ENCODE results near the gene SRSF5.

The SRSF5 gene

GRCh38 chr14:69755784-69756183 is 11.2 kb upstream of the SRSF5 start:
- DNase-seq (ENCODE audit: low read depth, low spot score) = no peak
- in situ Hi-C loops (cut with HindIII; ENCODE audit: low sequenced_read_pairs) = no loop called here
- H3K4me3 ChIP-seq (ENCODE audit: low read depth, low read length) = no peak overlapping the region
- no peak for TF ChIP-seq CTCF (IDR thresholded peaks at IDR 0.05; ENCODE audit: low read depth, low read length)

- no peak for TF ChIP-seq CTCF (IDR thresholded peaks at IDR 0.05; ENCODE audit: low read depth, low read length)
- in situ Hi-C loops (cut with HindIII; ENCODE audit: low sequenced_read_pairs) = no loop called here
These were observed 10.6 kb upstream of the SRSF5 start for GRCh38 chr14:69756298-69756697.

DNA sequence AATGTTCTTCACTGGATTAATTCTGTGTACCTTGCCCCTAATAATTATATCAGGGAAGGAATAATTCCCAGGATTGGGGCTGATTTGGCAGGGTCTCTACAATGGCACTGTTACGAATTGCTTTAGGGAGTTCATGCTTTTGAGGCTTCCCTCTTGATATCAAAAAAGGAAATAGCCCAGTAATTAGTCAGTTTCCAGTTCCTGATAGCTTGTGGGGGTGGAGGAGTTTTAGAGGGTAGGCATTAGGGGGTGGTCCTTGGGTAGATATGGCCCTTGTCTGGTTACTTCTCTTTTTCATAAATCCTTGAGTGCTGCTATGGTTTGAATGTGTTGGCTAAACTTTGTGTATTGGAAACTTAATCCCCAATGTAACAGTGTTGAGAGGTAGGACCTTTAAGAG is 6.1 kb upstream of the SRSF5 start:
- no peak for DNase-seq (ENCODE audit: low read depth, low spot score)
- H3K4me3 ChIP-seq (ENCODE audit: low read depth, low read length) = no peak overlapping the region
- no peak for TF ChIP-seq CTCF (IDR thresholded peaks at IDR 0.05; ENCODE audit: low read depth, low read length)
- in situ Hi-C loops (cut with HindIII; ENCODE audit: low sequenced_read_pairs) = no loop called here

More at GRCh38 chr14:69756298-69756697, 10.6 kb upstream of the SRSF5 start:
- DNase-seq (ENCODE audit: low read depth, low spot score) = no peak
- no peak overlapping the region for H3K4me3 ChIP-seq (ENCODE audit: low read depth, low read length)

DNA sequence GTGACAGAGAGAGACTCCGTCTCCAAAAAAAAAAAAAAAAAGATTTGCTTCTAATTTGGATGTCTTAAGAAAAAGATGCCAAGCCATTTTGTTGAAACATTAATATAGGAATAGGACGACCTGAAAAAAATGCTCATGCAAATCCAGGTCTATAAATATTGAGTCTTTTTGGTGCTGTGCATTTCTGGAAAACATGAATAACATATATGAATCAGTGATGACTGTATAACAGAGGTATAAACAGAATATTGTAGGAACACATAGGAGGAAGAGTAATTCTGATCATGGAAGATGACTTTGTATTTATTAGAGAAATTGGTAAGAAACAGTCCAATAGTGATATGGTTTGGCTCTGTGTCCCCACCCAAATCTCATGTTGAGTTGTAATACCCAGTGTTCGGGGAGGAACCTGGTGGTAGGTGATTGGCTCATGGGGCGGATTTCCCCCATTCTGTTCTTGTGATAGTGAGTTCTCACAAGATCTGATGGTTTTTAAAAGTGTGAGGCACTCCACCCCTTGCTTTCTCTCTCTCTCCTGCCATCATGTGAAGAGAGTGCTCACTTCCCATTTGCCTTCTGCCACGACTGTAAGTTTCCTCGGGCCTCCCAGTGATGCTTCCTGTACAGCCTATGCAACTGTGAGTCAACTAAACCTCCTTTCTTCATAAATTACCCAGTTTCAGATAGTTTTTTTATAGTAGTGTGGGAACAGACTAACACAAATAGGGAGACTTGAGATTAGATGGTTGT is 3.0 kb upstream of the SRSF5 start:
- no peak overlapping the region for H3K4me3 ChIP-seq (ENCODE audit: low read depth, low read length)
- no peak for TF ChIP-seq CTCF (IDR thresholded peaks at IDR 0.05; ENCODE audit: low read depth, low read length)
- in situ Hi-C loops (cut with HindIII; ENCODE audit: low sequenced_read_pairs) = no loop called here
- DNase-seq (ENCODE audit: low read depth, low spot score) = no peak

GRCh38 chr14:69767369-69767999 is 542 bp downstream of the SRSF5 start:
- in situ Hi-C loops (cut with HindIII; ENCODE audit: low sequenced_read_pairs) = no loop called here
- peak overlapping the region; percentile 86 for H3K4me3 ChIP-seq (ENCODE audit: low read depth, low read length)
- no peak for TF ChIP-seq CTCF (IDR thresholded peaks at IDR 0.05; ENCODE audit: low read depth, low read length)
- DNase-seq (ENCODE audit: low read depth, low spot score) = peak; percentile 93

DNA sequence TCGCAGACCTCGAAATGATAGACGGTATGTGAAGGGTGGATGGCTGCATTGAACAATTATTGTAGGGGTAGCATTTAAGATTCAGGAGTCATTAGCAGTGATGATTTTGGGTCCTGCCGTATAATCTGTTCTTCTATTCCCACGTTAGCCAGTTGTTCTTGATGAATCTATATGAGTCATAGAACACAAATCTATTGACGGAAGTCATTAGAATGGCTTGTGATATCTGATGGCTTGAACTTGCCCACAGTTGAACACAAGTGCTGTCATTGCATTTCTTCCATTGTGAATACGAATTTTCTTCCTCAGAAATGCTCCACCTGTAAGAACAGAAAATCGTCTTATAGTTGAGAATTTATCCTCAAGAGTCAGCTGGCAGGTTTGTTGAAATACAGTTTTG is 1.9 kb downstream of the SRSF5 start:
- no peak for TF ChIP-seq CTCF (IDR thresholded peaks at IDR 0.05; ENCODE audit: low read depth, low read length)
- peak overlapping the region; percentile 86 for H3K4me3 ChIP-seq (ENCODE audit: low read depth, low read length)
- no peak for DNase-seq (ENCODE audit: low read depth, low spot score)
- in situ Hi-C loops (cut with HindIII; ENCODE audit: low sequenced_read_pairs) = no loop called here
